Measurements from ENCODE around the gene EPHB1.
"Not testable (repeated sequence)": the region's sequence is repeated elsewhere in the genome, so short reads cannot be mapped to it uniquely, and the experiment has no call there.

The EPHB1 gene

DNA sequence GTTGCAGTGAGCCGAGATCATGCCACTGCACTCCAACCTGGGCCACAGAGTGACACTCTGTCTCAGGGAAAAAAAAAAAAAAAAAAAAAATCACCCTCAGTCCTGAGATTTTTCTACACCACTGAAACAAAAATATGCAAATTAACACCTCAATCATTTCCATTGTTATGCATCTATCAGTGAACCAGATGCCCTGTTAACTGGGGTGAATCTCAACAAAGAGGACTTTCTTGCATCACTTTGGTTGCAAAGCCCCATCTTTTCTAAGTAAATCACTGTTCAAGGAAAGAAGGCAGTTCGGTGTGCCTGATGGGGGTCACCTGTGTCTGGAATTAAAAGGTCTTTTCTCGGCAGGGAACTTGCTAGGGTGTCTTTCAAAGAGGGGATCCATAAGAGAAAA, 421.6 kb downstream of the EPHB1 start:
- Histone ChIP-seq H3K4me1 (ENCODE audit: control insufficient read depth, insufficient read depth, low read length) (peaks cover 5% of the 10 kb centered on the region), H3K27ac (ENCODE audit: insufficient read depth, low read depth, low read length, poor library complexity, severe bottlenecking) (no peak overlapping the region), H3K4me3 (ENCODE audit: insufficient read depth, low read depth, low read length) (no peak overlapping the region), H3K27me3 (ENCODE audit: control insufficient read depth, insufficient read depth, low read length, poor library complexity, severe bottlenecking) (no peaks in the 10 kb centered on the region), H3K36me3 (ENCODE audit: control insufficient read depth, insufficient read depth, low read length) (no peaks in the 10 kb centered on the region), H3K9me3 (ENCODE audit: control insufficient read depth, low read length) (no peaks in the 10 kb centered on the region)
- 57 to 59% methylated on average over 3 of the region's 3 CpGs for WGBS, 2 experiments

- no peak overlapping the region for H3K27ac ChIP-seq (ENCODE audit: insufficient read depth, low read depth, low read length, poor library complexity, severe bottlenecking)
These were observed 422.7 kb downstream of the EPHB1 start for GRCh38 chr3:135217730-135218129.

DNA sequence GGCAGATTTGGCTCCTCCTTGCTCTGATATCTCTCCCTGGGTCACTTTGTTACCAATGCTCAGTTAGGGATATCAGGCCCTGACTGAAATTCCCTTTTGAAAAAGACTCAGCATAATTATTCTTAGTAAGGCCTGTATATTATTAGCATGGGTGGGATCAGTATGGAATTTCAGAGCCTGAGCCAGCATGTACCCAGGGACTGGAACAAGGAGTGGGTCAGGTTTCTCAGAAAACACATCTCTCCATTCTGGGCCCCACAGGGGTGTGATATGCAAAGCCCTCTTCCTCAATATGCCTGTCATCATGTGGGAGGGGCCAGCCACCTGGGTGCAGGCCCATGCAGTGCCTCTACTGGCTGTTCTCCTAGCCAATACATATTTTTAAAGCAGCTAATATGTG, 423.2 kb downstream of the EPHB1 start:
- Histone ChIP-seq H3K27ac (ENCODE audit: insufficient read depth, low read depth, low read length, poor library complexity, severe bottlenecking) (no peak overlapping the region), H3K4me1 (ENCODE audit: control insufficient read depth, insufficient read depth, low read length) (peaks cover 5% of the 10 kb centered on the region), H3K36me3 (ENCODE audit: control insufficient read depth, insufficient read depth, low read length) (no peaks in the 10 kb centered on the region), H3K9me3 (ENCODE audit: control insufficient read depth, low read length) (no peaks in the 10 kb centered on the region), H3K27me3 (ENCODE audit: control insufficient read depth, insufficient read depth, low read length, poor library complexity, severe bottlenecking) (no peaks in the 10 kb centered on the region), H3K4me3 (ENCODE audit: insufficient read depth, low read depth, low read length) (no peak overlapping the region)

More at GRCh38 chr3:135217730-135218129, 422.7 kb downstream of the EPHB1 start:
- Histone ChIP-seq H3K36me3 (ENCODE audit: control insufficient read depth, insufficient read depth, low read length) (no peaks in the 10 kb centered on the region), H3K27me3 (ENCODE audit: control insufficient read depth, insufficient read depth, low read length, poor library complexity, severe bottlenecking) (no peaks in the 10 kb centered on the region), H3K4me3 (ENCODE audit: insufficient read depth, low read depth, low read length) (no peak overlapping the region), H3K9me3 (ENCODE audit: control insufficient read depth, low read length) (no peaks in the 10 kb centered on the region), H3K4me1 (ENCODE audit: control insufficient read depth, insufficient read depth, low read length) (peaks cover 5% of the 10 kb centered on the region)
- WGBS, 2 experiments, result 92 to 96% methylated on average over 3 of the region's 3 CpGs

DNA sequence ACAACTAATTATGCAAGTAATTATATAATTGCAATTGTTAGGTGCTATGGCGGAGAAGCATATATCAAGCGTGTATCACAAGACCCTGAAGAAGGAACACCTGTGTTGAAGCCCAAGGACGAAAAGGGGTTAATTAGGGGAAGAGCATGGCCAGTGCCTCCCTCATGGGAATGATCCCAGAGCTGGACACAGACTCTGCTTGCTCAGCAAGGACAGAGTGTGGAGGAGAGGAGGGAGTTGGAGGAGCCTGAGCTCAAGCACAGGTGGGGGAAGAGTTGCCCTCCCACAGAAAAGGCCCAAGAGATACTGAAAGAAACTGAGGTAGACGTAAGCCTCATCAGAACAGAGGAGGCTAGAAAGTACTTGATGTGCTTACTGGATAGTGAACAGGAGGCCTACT, 423.7 kb downstream of the EPHB1 start:
- Histone ChIP-seq H3K27me3 (ENCODE audit: control insufficient read depth, insufficient read depth, low read length, poor library complexity, severe bottlenecking) (no peaks in the 10 kb centered on the region), H3K27ac (ENCODE audit: insufficient read depth, low read depth, low read length, poor library complexity, severe bottlenecking) (no peak overlapping the region), H3K9me3 (ENCODE audit: control insufficient read depth, low read length) (no peaks in the 10 kb centered on the region), H3K4me1 (ENCODE audit: control insufficient read depth, insufficient read depth, low read length) (peaks cover 3% of the 10 kb centered on the region), H3K36me3 (ENCODE audit: control insufficient read depth, insufficient read depth, low read length) (no peaks in the 10 kb centered on the region), H3K4me3 (ENCODE audit: insufficient read depth, low read depth, low read length) (no peak overlapping the region)
- WGBS, 2 experiments, result 92 to 95% methylated on average over 4 of the region's 4 CpGs

- 90 to 94% methylated on average over 5 of the region's 5 CpGs for WGBS, 2 experiments
- Histone ChIP-seq H3K27me3 (ENCODE audit: control insufficient read depth, insufficient read depth, low read length, poor library complexity, severe bottlenecking) (no peaks in the 10 kb centered on the region), H3K4me1 (ENCODE audit: control insufficient read depth, insufficient read depth, low read length) (no peaks in the 10 kb centered on the region), H3K9me3 (ENCODE audit: control insufficient read depth, low read length) (no peaks in the 10 kb centered on the region), H3K4me3 (ENCODE audit: insufficient read depth, low read depth, low read length) (no peak overlapping the region), H3K36me3 (ENCODE audit: control insufficient read depth, insufficient read depth, low read length) (no peaks in the 10 kb centered on the region), H3K27ac (ENCODE audit: insufficient read depth, low read depth, low read length, poor library complexity, severe bottlenecking) (no peak overlapping the region)
These were observed 429.8 kb downstream of the EPHB1 start for GRCh38 chr3:135224815-135225362.

DNA sequence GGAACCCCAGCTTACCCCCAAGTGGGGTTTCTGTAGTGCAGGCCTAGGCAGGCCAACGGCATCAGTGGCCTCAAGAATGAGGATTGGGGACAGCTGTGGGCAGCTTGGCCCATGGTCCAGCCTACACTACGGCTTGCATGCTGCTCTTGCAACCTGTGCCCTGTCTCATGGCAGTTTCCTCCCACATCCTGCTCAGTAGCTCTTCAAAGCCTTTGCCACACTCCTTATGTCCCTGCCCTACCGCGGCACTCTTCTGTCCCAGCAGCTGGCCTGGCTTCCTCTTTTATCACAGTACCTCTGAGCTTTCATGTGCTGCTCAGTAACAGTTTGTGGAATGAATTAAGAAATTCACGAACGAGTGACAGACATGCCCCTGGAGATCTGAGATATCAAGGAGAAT, 431.0 kb downstream of the EPHB1 start:
- Histone ChIP-seq H3K27me3 (ENCODE audit: control insufficient read depth, insufficient read depth, low read length, poor library complexity, severe bottlenecking) (no peaks in the 10 kb centered on the region), H3K36me3 (ENCODE audit: control insufficient read depth, insufficient read depth, low read length) (no peaks in the 10 kb centered on the region), H3K4me3 (ENCODE audit: insufficient read depth, low read depth, low read length) (no peak overlapping the region), H3K9me3 (ENCODE audit: control insufficient read depth, low read length) (no peaks in the 10 kb centered on the region), H3K27ac (ENCODE audit: insufficient read depth, low read depth, low read length, poor library complexity, severe bottlenecking) (no peak overlapping the region), H3K4me1 (ENCODE audit: control insufficient read depth, insufficient read depth, low read length) (no peaks in the 10 kb centered on the region)
- 96% methylated on average over 6 of the region's 6 CpGs for WGBS, 2 experiments

DNA sequence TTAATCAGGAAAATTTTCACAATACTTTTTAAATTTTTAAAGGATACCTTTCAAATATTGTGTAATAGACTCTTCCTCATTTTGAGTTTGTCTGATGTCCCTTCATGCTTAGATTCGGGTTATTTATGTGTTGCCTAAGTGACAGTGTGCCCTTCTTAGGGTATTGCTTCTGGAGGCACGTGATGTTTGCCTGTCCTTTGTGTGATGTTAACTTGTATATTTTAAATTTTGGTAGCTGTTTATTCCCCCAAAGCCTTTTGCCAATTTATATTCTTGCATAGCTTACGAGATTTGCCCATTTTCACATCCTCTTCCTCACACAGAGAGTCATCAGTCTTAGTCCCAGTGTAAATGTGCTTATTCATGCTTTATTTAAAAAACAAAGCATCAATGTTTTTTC, 433.1 kb downstream of the EPHB1 start:
- Histone ChIP-seq H3K4me3 (ENCODE audit: insufficient read depth, low read depth, low read length) (no peak overlapping the region), H3K9me3 (ENCODE audit: control insufficient read depth, low read length) (no peaks in the 10 kb centered on the region), H3K4me1 (ENCODE audit: control insufficient read depth, insufficient read depth, low read length) (peaks cover 7% of the 10 kb centered on the region), H3K27me3 (ENCODE audit: control insufficient read depth, insufficient read depth, low read length, poor library complexity, severe bottlenecking) (no peaks in the 10 kb centered on the region), H3K27ac (ENCODE audit: insufficient read depth, low read depth, low read length, poor library complexity, severe bottlenecking) (no peak overlapping the region), H3K36me3 (ENCODE audit: control insufficient read depth, insufficient read depth, low read length) (no peaks in the 10 kb centered on the region)
- 88 to 97% methylated on average over 3 of the region's 3 CpGs for WGBS, 2 experiments

DNA sequence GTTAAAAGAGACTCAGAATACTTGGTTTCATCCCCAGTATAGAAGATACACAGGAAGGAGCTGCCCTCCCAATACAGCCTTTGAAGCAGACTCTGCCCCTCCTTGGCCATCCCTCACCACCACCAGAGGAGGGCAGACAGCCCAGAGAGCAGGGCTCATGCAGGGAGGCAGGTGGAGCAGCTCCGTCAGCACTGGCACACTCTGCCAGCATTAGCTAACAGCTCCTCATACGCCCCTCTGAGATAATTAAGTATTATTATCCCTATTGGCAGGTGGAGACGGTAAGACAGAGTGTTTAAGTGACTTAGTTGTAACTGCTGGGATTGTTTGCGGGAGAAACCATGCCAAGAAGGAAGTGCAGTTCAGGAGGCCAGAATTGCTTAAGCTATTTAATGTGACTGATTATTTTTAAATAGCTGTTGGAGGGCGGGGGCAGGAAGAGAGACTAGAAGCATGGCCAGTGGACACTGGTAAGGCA, 434.0 kb downstream of the EPHB1 start:
- Histone ChIP-seq H3K27me3 (ENCODE audit: control insufficient read depth, insufficient read depth, low read length, poor library complexity, severe bottlenecking) (no peaks in the 10 kb centered on the region), H3K9me3 (ENCODE audit: control insufficient read depth, low read length) (peaks cover 2% of the 10 kb centered on the region), H3K4me3 (ENCODE audit: insufficient read depth, low read depth, low read length) (no peak overlapping the region), H3K36me3 (ENCODE audit: control insufficient read depth, insufficient read depth, low read length) (no peaks in the 10 kb centered on the region), H3K4me1 (ENCODE audit: control insufficient read depth, insufficient read depth, low read length) (peaks cover 7% of the 10 kb centered on the region), H3K27ac (ENCODE audit: insufficient read depth, low read depth, low read length, poor library complexity, severe bottlenecking) (no peak overlapping the region)
- WGBS, 2 experiments, result 78 to 79% methylated on average over 5 of the region's 5 CpGs

DNA sequence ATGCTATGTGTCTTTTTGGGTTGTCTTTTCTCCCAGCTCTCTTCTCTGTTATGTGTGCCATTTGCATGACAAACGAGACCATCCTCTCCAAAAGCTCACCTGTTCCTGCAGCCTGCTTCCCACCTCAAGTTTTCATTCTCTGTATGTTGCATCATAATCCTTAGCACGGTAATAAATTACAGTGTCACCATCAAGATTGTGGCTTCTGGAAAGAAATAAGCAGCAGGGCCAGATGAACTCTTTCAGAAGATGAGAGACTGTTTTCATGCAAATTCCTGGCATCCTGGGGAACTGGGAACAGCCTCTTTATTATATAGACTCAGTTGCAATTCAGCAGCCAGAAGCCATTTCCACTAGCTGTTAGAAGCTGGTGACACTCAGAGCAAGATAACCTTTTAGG, 436.7 kb downstream of the EPHB1 start:
- Histone ChIP-seq H3K4me3 (ENCODE audit: insufficient read depth, low read depth, low read length) (no peak overlapping the region), H3K9me3 (ENCODE audit: control insufficient read depth, low read length) (peaks cover 2% of the 10 kb centered on the region), H3K27ac (ENCODE audit: insufficient read depth, low read depth, low read length, poor library complexity, severe bottlenecking) (no peak overlapping the region), H3K4me1 (ENCODE audit: control insufficient read depth, insufficient read depth, low read length) (peaks cover 7% of the 10 kb centered on the region), H3K36me3 (ENCODE audit: control insufficient read depth, insufficient read depth, low read length) (no peaks in the 10 kb centered on the region), H3K27me3 (ENCODE audit: control insufficient read depth, insufficient read depth, low read length, poor library complexity, severe bottlenecking) (no peaks in the 10 kb centered on the region)
- WGBS, 2 experiments, result 6 to 8% methylated on average over 2 of the region's 2 CpGs

DNA sequence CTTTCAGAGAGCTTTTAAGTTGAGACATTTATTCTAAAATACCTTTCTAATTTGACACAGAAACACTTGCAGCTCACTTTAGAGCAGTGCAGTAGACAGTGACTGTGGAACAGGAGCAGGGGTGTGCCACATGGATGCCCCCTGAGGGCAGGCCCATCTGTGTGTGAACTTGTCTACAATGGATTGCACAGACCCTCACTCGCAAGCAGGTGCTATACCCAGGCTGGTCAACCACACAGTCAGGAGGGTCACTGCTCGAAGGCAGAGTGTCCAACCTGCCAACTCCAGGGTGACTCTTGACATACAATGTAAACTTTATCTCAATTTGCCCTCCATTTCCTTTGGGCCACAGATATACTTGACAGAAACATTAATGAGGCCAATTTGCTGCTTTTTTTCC, 437.2 kb downstream of the EPHB1 start:
- Histone ChIP-seq H3K4me3 (ENCODE audit: insufficient read depth, low read depth, low read length) (no peak overlapping the region), H3K27ac (ENCODE audit: insufficient read depth, low read depth, low read length, poor library complexity, severe bottlenecking) (no peak overlapping the region), H3K4me1 (ENCODE audit: control insufficient read depth, insufficient read depth, low read length) (peaks cover 7% of the 10 kb centered on the region), H3K27me3 (ENCODE audit: control insufficient read depth, insufficient read depth, low read length, poor library complexity, severe bottlenecking) (no peaks in the 10 kb centered on the region), H3K9me3 (ENCODE audit: control insufficient read depth, low read length) (peaks cover 2% of the 10 kb centered on the region), H3K36me3 (ENCODE audit: control insufficient read depth, insufficient read depth, low read length) (no peaks in the 10 kb centered on the region)
- 96 to 97% methylated on average over 2 of the region's 2 CpGs for WGBS, 2 experiments

DNA sequence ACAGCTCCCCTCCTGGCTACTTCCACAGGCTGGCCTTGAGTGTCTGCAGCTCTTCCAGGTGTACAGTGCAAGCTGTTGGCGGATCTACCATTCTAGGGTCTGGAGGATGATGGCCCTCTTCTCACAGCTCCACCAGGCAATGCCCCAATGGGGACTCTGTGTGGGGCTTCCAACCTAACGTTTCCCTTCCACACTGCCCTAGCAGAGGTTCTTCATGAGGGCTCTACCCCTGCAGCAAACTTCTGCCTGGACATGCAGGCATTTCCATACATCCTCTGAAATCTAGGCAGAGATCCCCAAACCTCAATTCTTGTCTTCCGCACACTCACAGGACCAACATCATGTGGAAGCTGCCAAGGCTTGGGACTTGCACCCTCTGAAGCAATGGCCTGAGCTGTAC, 438.4 kb downstream of the EPHB1 start:
- not testable (repeated sequence) for H3K36me3 ChIP-seq (ENCODE audit: control insufficient read depth, insufficient read depth, low read length); H3K9me3 ChIP-seq (ENCODE audit: control insufficient read depth, low read length); H3K27me3 ChIP-seq (ENCODE audit: control insufficient read depth, insufficient read depth, low read length, poor library complexity, severe bottlenecking); H3K4me3 ChIP-seq (ENCODE audit: insufficient read depth, low read depth, low read length); H3K27ac ChIP-seq (ENCODE audit: insufficient read depth, low read depth, low read length, poor library complexity, severe bottlenecking)
- H3K4me1 ChIP-seq (ENCODE audit: control insufficient read depth, insufficient read depth, low read length), result peaks cover 15% of the 10 kb centered on the region
- 95 to 97% methylated on average over 3 of the region's 3 CpGs for WGBS, 2 experiments
